ENCODE measurements around the gene CRACDL. TPM values are rescaled to one million over a fixed set of nuclear protein-coding genes. Genes with fewer than 3 reads are reported as not detected.

CRACDL gene
- total RNA-seq, 1 experiment from 2014 or later: 2.4 TPM

DNA sequence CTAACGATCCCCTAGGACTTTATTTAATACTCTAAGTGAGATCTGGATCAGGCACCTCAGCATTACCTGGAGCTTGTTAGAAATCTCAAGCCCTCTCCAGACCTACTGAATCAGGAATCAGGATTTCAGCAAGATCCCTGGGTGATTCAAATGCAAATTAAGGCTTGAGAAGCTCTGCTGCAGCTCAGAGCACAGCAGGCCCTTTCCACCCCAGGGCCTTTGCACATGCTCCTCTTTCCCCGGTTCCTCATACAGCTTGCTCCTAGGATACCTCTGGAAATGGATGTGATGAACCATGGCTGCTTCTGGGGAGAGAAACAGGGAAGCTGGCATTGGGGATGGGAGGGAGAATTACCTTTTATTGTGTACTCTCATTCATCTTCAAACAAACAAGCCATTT is 164.8 kb downstream of the CRACDL start:
- H3K4me3 ChIP-seq (ENCODE audit: low read depth in 2 of 2, low read length in 2 of 2): no peak overlapping the region
- no peaks in the 10 kb centered on the region; the same call in 1 of the 2 replicates for H3K4me1 ChIP-seq (ENCODE audit: control insufficient read depth, insufficient read depth, low read length)
- BruUV-seq (replicated peaks): no TSS peak
- no peak for ATAC-seq
- TF ChIP-seq, protein P1, sequence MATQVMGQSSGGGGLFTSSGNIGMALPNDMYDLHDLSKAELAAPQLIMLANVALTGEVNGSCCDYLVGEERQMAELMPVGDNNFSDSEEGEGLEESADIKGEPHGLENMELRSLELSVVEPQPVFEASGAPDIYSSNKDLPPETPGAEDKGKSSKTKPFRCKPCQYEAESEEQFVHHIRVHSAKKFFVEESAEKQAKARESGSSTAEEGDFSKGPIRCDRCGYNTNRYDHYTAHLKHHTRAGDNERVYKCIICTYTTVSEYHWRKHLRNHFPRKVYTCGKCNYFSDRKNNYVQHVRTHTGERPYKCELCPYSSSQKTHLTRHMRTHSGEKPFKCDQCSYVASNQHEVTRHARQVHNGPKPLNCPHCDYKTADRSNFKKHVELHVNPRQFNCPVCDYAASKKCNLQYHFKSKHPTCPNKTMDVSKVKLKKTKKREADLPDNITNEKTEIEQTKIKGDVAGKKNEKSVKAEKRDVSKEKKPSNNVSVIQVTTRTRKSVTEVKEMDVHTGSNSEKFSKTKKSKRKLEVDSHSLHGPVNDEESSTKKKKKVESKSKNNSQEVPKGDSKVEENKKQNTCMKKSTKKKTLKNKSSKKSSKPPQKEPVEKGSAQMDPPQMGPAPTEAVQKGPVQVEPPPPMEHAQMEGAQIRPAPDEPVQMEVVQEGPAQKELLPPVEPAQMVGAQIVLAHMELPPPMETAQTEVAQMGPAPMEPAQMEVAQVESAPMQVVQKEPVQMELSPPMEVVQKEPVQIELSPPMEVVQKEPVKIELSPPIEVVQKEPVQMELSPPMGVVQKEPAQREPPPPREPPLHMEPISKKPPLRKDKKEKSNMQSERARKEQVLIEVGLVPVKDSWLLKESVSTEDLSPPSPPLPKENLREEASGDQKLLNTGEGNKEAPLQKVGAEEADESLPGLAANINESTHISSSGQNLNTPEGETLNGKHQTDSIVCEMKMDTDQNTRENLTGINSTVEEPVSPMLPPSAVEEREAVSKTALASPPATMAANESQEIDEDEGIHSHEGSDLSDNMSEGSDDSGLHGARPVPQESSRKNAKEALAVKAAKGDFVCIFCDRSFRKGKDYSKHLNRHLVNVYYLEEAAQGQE (IDR thresholded peaks at IDR 0.05; ENCODE audit: insufficient read depth in 1 of 2, low read depth in 2 of 2, low read length in 1 of 2): no peak
- TF ChIP-seq, protein P2, sequence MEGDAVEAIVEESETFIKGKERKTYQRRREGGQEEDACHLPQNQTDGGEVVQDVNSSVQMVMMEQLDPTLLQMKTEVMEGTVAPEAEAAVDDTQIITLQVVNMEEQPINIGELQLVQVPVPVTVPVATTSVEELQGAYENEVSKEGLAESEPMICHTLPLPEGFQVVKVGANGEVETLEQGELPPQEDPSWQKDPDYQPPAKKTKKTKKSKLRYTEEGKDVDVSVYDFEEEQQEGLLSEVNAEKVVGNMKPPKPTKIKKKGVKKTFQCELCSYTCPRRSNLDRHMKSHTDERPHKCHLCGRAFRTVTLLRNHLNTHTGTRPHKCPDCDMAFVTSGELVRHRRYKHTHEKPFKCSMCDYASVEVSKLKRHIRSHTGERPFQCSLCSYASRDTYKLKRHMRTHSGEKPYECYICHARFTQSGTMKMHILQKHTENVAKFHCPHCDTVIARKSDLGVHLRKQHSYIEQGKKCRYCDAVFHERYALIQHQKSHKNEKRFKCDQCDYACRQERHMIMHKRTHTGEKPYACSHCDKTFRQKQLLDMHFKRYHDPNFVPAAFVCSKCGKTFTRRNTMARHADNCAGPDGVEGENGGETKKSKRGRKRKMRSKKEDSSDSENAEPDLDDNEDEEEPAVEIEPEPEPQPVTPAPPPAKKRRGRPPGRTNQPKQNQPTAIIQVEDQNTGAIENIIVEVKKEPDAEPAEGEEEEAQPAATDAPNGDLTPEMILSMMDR (IDR thresholded peaks at IDR 0.05): no peak
- TF ChIP-seq POLR2AphosphoS5 (IDR thresholded peaks at IDR 0.05; ENCODE audit: low read depth, low read length) (no peak), SIN3A (IDR thresholded peaks at IDR 0.05; ENCODE audit: borderline replicate concordance, insufficient read depth, low read depth, low read length) (no peak)
- H3K9me3 ChIP-seq (ENCODE audit: control insufficient read depth, insufficient read depth, low read depth, low read length): no peaks in the 10 kb centered on the region
- no peak for DNase-seq (ENCODE audit: low read depth, low spot score)
- H3K36me3 ChIP-seq (ENCODE audit: control insufficient read depth, insufficient read depth, low read length): no peaks in the 10 kb centered on the region
- no peaks in the 10 kb centered on the region for H3K27me3 ChIP-seq (ENCODE audit: control insufficient read depth, insufficient read depth, low read length)
- in situ Hi-C loops (cut with HindIII; ENCODE audit: low pct_unique_long_range_greater_than_20kb, low sequenced_read_pairs) (no loop called here), intact Hi-C loops (cut with micrococcal nuclease; ENCODE audit: unreplicated experiment) (no loop called here)
- CTCF ChIA-PET: no interaction called here
- H3K27ac ChIP-seq (ENCODE audit: low read length): no peak overlapping the region
- POLR2A ChIA-PET: no interaction called here

DNA sequence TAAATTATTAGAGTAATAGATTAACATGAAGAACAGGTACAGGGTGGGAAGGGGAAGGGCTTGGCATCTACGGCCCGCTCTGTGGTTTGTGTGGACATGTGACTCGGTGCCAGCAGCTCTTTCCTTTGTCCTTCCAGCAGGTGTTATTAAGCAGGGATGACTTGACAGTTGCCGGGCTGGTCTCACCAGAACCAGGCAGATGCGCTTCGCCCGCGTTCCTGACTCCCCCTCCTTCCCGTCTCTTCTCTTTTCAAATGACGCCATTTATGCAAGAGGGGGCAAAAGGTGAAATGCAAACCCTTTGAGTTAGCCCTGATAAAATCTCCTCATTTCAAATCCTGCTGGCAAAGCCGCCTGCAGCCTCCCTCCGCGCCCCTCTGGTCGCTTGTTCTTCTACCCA is 166.2 kb downstream of the CRACDL start:
- Histone ChIP-seq H3K4me3 (ENCODE audit: low read depth in 2 of 2, low read length in 2 of 2) (no peak overlapping the region), H3K4me1 (ENCODE audit: control insufficient read depth, insufficient read depth, low read length) (no peaks in the 10 kb centered on the region; the same call in 1 of the 2 replicates), H3K9me3 (ENCODE audit: control insufficient read depth, insufficient read depth, low read depth, low read length) (no peaks in the 10 kb centered on the region), H3K27me3 (ENCODE audit: control insufficient read depth, insufficient read depth, low read length) (no peaks in the 10 kb centered on the region), H3K36me3 (ENCODE audit: control insufficient read depth, insufficient read depth, low read length) (no peaks in the 10 kb centered on the region), H3K27ac (ENCODE audit: low read length) (no peak overlapping the region)
- in situ Hi-C loops (cut with HindIII; ENCODE audit: low pct_unique_long_range_greater_than_20kb, low sequenced_read_pairs): no loop called here
- no TSS peak for BruUV-seq (replicated peaks)
- ChIA-PET POLR2A (interaction anchor here (0.7 kb wide), 1 partner anchor 15 kb away, joined by 8 read pairs; no protein-coding TSS in a partner anchor), CTCF (interaction anchor here (0.6 to 0.7 kb wide), 2 partner anchors 79 to 107 kb away, joined by 3 to 5 read pairs; no protein-coding TSS in a partner anchor)
- intact Hi-C loops (cut with micrococcal nuclease; ENCODE audit: unreplicated experiment): no loop called here
- no peak for ATAC-seq
- TF ChIP-seq TCF7L2 (IDR thresholded peaks at IDR 0.05; ENCODE audit: low read depth, low read length): no peak
- TF ChIP-seq, protein P1 (IDR thresholded peaks at IDR 0.05; ENCODE audit: insufficient read depth in 1 of 2, low read depth in 2 of 2, low read length in 1 of 2): no peak
- TF ChIP-seq, protein P2 (IDR thresholded peaks at IDR 0.05): no peak
- no peak for DNase-seq (ENCODE audit: low read depth, low spot score)

Measured in Panc1 (cell line).